Measurements from ENCODE around the gene NEK11. TPM values are rescaled to one million over a fixed set of nuclear protein-coding genes. Genes with fewer than 3 reads are reported as not detected.

Gene NEK11
- total and polyA plus RNA-seq, 9 of the 15 experiments (the other 6 are each of a cell fraction or from before 2014, with no cell fraction given), result 0.28 to 1.5 (median 0.87) TPM

GRCh38 chr3:131158434-131158833, 131.8 kb downstream of the NEK11 start:
- BruUV-seq (replicated peaks), result no TSS peak
- no peaks in the 10 kb centered on the region for H4K20me1 ChIP-seq (replicated peaks; ENCODE audit: control insufficient read depth, insufficient read depth, low read length)
- no peak overlapping the region for H3K9ac ChIP-seq (ENCODE audit: insufficient read depth in 1 of 2, low read depth in 2 of 2, low read length in 2 of 2)
- H3K4me1 ChIP-seq (replicated peaks in 1 of 2; ENCODE audit: control insufficient read depth in 2 of 2, insufficient read depth in 2 of 2, low read length in 2 of 2), result no peaks in the 10 kb centered on the region
- intact Hi-C loops (cut with micrococcal nuclease), result no loop called here
- H2AFZ ChIP-seq (ENCODE audit: low read depth, low read length), result no peak overlapping the region
- in situ Hi-C loops (cut with MboI), result no loop called here
- CTCF ChIA-PET (ENCODE audit: low intra/inter-chr PET ratio), result no interaction called here
- no peak overlapping the region for H3K4me3 ChIP-seq
- POLR2A ChIA-PET, result no interaction called here
- H3K9me1 ChIP-seq (ENCODE audit: control insufficient read depth, insufficient read depth, low read length), result no peaks in the 10 kb centered on the region
- H3K79me2 ChIP-seq (ENCODE audit: control insufficient read depth, insufficient read depth, low read length), result no peaks in the 10 kb centered on the region
- H3K36me3 ChIP-seq (ENCODE audit: control insufficient read depth, insufficient read depth, low read length), result no peaks in the 10 kb centered on the region
- TF ChIP-seq HNRNPK (IDR thresholded peaks at IDR 0.05; ENCODE audit: low read depth, low read length, poor library complexity, severe bottlenecking) (no peak), E2F6 (IDR thresholded peaks at IDR 0.05; ENCODE audit: borderline replicate concordance in 1 of 2, extremely low read depth in 1 of 2, insufficient read depth in 1 of 2, insufficient read length in 1 of 2, low read depth in 1 of 2, low read length in 1 of 2, poor library complexity in 1 of 2, severe bottlenecking in 1 of 2) (no peak), KLF13 (tag; IDR thresholded peaks at IDR 0.05; ENCODE audit: borderline replicate concordance, low read depth) (no peak), PURB (CRISPR knock-in tag; IDR thresholded peaks at IDR 0.05; ENCODE audit: low read depth) (no peak), KLF1 (tag; IDR thresholded peaks at IDR 0.05) (no peak), ZSCAN32 (CRISPR knock-in tag; IDR thresholded peaks at IDR 0.05) (no peak), CHD2 (IDR thresholded peaks at IDR 0.05; ENCODE audit: low read depth, low read length) (no peak), STAT6 (CRISPR knock-in tag; IDR thresholded peaks at IDR 0.05) (no peak), ZBTB8A (IDR thresholded peaks at IDR 0.05; ENCODE audit: partially characterized antibody) (no peak), SETDB1 (IDR thresholded peaks at IDR 0.05; ENCODE audit: low read length) (no peak), HMGN3 (IDR thresholded peaks at IDR 0.05; ENCODE audit: borderline replicate concordance, extremely low read depth, insufficient read length, low read depth, low read length) (no peak), NCOA2 (IDR thresholded peaks at IDR 0.05; ENCODE audit: partially characterized antibody in 2 of 2) (no peak), GTF2E2 (tag; IDR thresholded peaks at IDR 0.05) (no peak)
- TF ChIP-seq, protein P1, sequence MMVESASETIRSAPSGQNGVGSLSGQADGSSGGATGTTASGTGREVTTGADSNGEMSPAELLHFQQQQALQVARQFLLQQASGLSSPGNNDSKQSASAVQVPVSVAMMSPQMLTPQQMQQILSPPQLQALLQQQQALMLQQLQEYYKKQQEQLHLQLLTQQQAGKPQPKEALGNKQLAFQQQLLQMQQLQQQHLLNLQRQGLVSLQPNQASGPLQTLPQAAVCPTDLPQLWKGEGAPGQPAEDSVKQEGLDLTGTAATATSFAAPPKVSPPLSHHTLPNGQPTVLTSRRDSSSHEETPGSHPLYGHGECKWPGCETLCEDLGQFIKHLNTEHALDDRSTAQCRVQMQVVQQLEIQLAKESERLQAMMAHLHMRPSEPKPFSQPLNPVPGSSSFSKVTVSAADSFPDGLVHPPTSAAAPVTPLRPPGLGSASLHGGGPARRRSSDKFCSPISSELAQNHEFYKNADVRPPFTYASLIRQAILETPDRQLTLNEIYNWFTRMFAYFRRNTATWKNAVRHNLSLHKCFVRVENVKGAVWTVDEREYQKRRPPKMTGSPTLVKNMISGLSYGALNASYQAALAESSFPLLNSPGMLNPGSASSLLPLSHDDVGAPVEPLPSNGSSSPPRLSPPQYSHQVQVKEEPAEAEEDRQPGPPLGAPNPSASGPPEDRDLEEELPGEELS (CRISPR knock-in tag; IDR thresholded peaks at IDR 0.05; ENCODE audit: borderline replicate concordance), result no peak
- FAIRE-seq, result no peak
- no peak for ATAC-seq
- peaks cover 0 to 5% of the 10 kb centered on the region in 2 experiments; a peak in 2 of 5 replicates for H3K27me3 ChIP-seq (ENCODE audit: control insufficient read depth in 2 of 2, insufficient read depth in 2 of 2, low read length in 2 of 2)
- 0% methylated on average over 4 of the region's 4 CpGs for WGBS (ENCODE audit: insufficient coverage, low coverage, missing lambda C conversion rate)
- H3K27ac ChIP-seq (ENCODE audit: extremely low read depth, low read depth, low read length), result no peak overlapping the region
- no peak overlapping the region for H3K4me2 ChIP-seq (ENCODE audit: insufficient read depth, low read length)
- H3K9me3 ChIP-seq (replicated peaks; ENCODE audit: control insufficient read depth, insufficient read depth, low read depth, low read length), result no peaks in the 10 kb centered on the region
- no peak for DNase-seq (ENCODE audit: extremely low read depth in 1 of 4, low spot score in 3 of 4)
